ENCODE measurements around the gene HCRTR2. TPM values are rescaled to one million over a fixed set of nuclear protein-coding genes. Genes with fewer than 3 reads are reported as not detected.

The HCRTR2 gene
- total and polyA plus RNA-seq, 2 of the 8 experiments (the other 6 are each of a cell fraction or from before 2014, with no cell fraction given) = 0.19 to 0.23 TPM

DNA sequence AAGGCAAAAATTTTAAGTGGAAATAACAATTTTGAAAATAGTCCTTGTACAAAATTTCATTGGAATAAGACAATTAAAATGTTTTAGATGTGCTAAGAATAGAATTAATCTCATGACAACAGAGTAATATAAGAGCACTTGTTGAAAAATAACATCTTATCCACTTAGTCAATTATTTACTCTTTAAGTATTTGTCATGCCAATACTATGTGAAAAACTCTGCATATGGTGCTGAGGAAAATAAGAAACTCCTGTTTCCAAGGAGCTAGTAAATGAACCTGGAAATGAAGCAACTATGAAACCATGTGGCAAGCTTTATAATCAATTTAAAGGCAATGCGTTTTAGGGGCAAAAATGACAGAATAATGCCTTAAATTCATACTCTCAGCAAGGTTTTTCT, 42.7 kb upstream of the HCRTR2 start:
- 93% methylated on average over 1 of the region's 1 CpG; no CpG with 5 or more reads in 1 of the 2 experiments for WGBS, 2 experiments (ENCODE audit: extremely low coverage in 1 of 2, insufficient coverage in 1 of 2, insufficient read length in 1 of 2, insufficient replicate concordance in 2 of 2, low coverage in 1 of 2, low lambda C conversion rate in 2 of 2, missing lambda C conversion rate in 1 of 2)
- CTCF ChIA-PET (ENCODE audit: partially characterized antibody) = interaction anchor here (1.4 kb wide), 1 partner anchor 26 kb away, joined by 3 read pairs; no protein-coding TSS in a partner anchor
- FAIRE-seq = no peak
- TF ChIP-seq SP2 (IDR thresholded peaks at IDR 0.05; ENCODE audit: low read length) = no peak

More for the DNA sequence above, 42.7 kb upstream of the HCRTR2 start:
- H2BK12ac ChIP-seq (ENCODE audit: low read depth, low read length) = no peak overlapping the region
- no peak overlapping the region for H4K91ac ChIP-seq (replicated peaks; ENCODE audit: insufficient read length, low read length)
- no peak overlapping the region for H4K8ac ChIP-seq (ENCODE audit: extremely low read depth, insufficient read depth, low read length)
- H3K9me3 ChIP-seq (ENCODE audit: insufficient read depth in 2 of 2, low read depth in 1 of 2, low read length in 1 of 2) = no peaks in the 10 kb centered on the region
- no peak overlapping the region for H2BK5ac ChIP-seq (ENCODE audit: low read depth, low read length)
- H3K56ac ChIP-seq (replicated peaks; ENCODE audit: insufficient read length, low read depth, low read length) = no peak overlapping the region
- H3K4me1 ChIP-seq (replicated peaks in 1 of 4; ENCODE audit: control insufficient read depth in 3 of 4, insufficient read depth in 4 of 4, low read length in 3 of 4) = no peaks in the 10 kb centered on the region
- no peak overlapping the region for H3K4me2 ChIP-seq (ENCODE audit: insufficient read depth in 1 of 2, low read depth in 2 of 2, low read length in 2 of 2)
- H3K18ac ChIP-seq (ENCODE audit: extremely low read depth, low read length) = no peak overlapping the region
- H2BK20ac ChIP-seq (ENCODE audit: low read length) = no peak overlapping the region
- H2AK5ac ChIP-seq (ENCODE audit: low read depth, low read length) = no peak overlapping the region
- no peaks in the 10 kb centered on the region for H3K23me2 ChIP-seq (ENCODE audit: low read depth, low read length)
- no peak overlapping the region for H3K9ac ChIP-seq (replicated peaks in 1 of 4; ENCODE audit: extremely low read depth in 1 of 4, low read depth in 3 of 4, low read length in 3 of 4)
- no peaks in the 10 kb centered on the region for H3K79me2 ChIP-seq (ENCODE audit: control insufficient read depth in 1 of 2, insufficient read depth in 2 of 2, low read length in 2 of 2)
- H3K36me3 ChIP-seq (ENCODE audit: control insufficient read depth in 2 of 4, insufficient read depth in 4 of 4, low read length in 3 of 4) = no peaks in the 10 kb centered on the region; a peak in 1 of 8 replicates
- H4K5ac ChIP-seq (ENCODE audit: insufficient read length, low read depth, low read length) = no peak overlapping the region
- DNase-seq (ENCODE audit: low read depth in 1 of 2, low spot score in 2 of 2) = no peak
- no peak overlapping the region for H2BK120ac ChIP-seq (replicated peaks; ENCODE audit: low read depth, low read length)
- POLR2A ChIA-PET (ENCODE audit: partially characterized antibody) = no interaction called here
- no peak overlapping the region for H3K4ac ChIP-seq (replicated peaks; ENCODE audit: insufficient read length, low read depth, low read length)
- H3K79me1 ChIP-seq (ENCODE audit: low read depth, low read length) = no peaks in the 10 kb centered on the region
- no peaks in the 10 kb centered on the region for H4K20me1 ChIP-seq (replicated peaks in 1 of 2; ENCODE audit: control insufficient read depth in 1 of 2, insufficient read depth in 2 of 2, low read length in 2 of 2)
- H2BK15ac ChIP-seq (ENCODE audit: low read length) = no peak overlapping the region
- no peak overlapping the region for H3K27ac ChIP-seq (ENCODE audit: low read depth, low read length)
- no peak overlapping the region for H3K14ac ChIP-seq (ENCODE audit: insufficient read length)
- no peak overlapping the region for H3K23ac ChIP-seq (ENCODE audit: insufficient read length)
- no peak overlapping the region for H3K4me3 ChIP-seq (ENCODE audit: extremely low read depth in 1 of 4, insufficient read depth in 2 of 4, low read depth in 3 of 4, low read length in 4 of 4)
- no peak overlapping the region for H2AFZ ChIP-seq (ENCODE audit: low read length)
- H3K27me3 ChIP-seq (replicated peaks in 1 of 4; ENCODE audit: control insufficient read depth in 3 of 4, extremely low read depth in 1 of 4, insufficient read depth in 3 of 4, low read length in 3 of 4) = no peaks in the 10 kb centered on the region

Data from H1 (cell line).